ENCODE results near the gene DNAH17.

DNA sequence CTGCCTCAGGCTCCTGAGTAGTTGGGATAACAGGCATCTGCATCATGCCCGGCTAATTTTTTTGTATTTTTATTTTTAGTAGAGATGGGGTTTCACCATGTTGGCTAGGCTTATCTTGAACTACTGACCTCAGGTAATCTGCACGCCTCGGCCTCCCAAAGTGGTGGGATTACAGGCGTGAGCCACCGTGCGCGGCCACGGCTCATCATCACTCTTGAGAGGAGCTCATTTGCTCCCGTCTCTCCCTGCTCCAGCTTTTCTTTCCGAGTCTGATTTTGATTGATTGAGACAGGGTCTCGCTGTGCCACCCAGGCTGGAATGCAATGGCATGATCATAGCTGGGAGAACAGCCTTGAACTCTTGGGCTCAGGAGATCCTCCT, 186.2 kb downstream of the DNAH17 start:
- TF ChIP-seq CEBPB (IDR thresholded peaks at IDR 0.05; ENCODE audit: low read depth) = no peak
- TF ChIP-seq, protein P1, sequence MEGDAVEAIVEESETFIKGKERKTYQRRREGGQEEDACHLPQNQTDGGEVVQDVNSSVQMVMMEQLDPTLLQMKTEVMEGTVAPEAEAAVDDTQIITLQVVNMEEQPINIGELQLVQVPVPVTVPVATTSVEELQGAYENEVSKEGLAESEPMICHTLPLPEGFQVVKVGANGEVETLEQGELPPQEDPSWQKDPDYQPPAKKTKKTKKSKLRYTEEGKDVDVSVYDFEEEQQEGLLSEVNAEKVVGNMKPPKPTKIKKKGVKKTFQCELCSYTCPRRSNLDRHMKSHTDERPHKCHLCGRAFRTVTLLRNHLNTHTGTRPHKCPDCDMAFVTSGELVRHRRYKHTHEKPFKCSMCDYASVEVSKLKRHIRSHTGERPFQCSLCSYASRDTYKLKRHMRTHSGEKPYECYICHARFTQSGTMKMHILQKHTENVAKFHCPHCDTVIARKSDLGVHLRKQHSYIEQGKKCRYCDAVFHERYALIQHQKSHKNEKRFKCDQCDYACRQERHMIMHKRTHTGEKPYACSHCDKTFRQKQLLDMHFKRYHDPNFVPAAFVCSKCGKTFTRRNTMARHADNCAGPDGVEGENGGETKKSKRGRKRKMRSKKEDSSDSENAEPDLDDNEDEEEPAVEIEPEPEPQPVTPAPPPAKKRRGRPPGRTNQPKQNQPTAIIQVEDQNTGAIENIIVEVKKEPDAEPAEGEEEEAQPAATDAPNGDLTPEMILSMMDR (IDR thresholded peaks at IDR 0.05 in 2 of 3, conservative IDR thresholded peaks at IDR 0.05 in 1 of 3; ENCODE audit: borderline replicate concordance in 1 of 3, insufficient read depth in 1 of 3, low read depth in 2 of 3, low read length in 2 of 3) = no peak
- TF ChIP-seq TCF7L2 (IDR thresholded peaks at IDR 0.05; ENCODE audit: borderline replicate concordance, extremely low read depth, insufficient read depth, insufficient read length) = no peak
- no peak for TF ChIP-seq CBX3 (IDR thresholded peaks at IDR 0.05; ENCODE audit: low read depth)
- TF ChIP-seq, protein P2, sequence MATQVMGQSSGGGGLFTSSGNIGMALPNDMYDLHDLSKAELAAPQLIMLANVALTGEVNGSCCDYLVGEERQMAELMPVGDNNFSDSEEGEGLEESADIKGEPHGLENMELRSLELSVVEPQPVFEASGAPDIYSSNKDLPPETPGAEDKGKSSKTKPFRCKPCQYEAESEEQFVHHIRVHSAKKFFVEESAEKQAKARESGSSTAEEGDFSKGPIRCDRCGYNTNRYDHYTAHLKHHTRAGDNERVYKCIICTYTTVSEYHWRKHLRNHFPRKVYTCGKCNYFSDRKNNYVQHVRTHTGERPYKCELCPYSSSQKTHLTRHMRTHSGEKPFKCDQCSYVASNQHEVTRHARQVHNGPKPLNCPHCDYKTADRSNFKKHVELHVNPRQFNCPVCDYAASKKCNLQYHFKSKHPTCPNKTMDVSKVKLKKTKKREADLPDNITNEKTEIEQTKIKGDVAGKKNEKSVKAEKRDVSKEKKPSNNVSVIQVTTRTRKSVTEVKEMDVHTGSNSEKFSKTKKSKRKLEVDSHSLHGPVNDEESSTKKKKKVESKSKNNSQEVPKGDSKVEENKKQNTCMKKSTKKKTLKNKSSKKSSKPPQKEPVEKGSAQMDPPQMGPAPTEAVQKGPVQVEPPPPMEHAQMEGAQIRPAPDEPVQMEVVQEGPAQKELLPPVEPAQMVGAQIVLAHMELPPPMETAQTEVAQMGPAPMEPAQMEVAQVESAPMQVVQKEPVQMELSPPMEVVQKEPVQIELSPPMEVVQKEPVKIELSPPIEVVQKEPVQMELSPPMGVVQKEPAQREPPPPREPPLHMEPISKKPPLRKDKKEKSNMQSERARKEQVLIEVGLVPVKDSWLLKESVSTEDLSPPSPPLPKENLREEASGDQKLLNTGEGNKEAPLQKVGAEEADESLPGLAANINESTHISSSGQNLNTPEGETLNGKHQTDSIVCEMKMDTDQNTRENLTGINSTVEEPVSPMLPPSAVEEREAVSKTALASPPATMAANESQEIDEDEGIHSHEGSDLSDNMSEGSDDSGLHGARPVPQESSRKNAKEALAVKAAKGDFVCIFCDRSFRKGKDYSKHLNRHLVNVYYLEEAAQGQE (IDR thresholded peaks at IDR 0.05; ENCODE audit: low read depth) = no peak
- TF ChIP-seq, protein P3, sequence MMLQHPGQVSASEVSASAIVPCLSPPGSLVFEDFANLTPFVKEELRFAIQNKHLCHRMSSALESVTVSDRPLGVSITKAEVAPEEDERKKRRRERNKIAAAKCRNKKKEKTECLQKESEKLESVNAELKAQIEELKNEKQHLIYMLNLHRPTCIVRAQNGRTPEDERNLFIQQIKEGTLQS (IDR thresholded peaks at IDR 0.05) = no peak

Data from HCT116 (cell line).